Erythroblast (primary cell): ENCODE results near the gene HTR5A.

Experiments
- GATA1 ChIP-seq: IDR thresholded peaks from 2 replicates; pipeline ENCODE4 v1.6.1; 2011; ENCODE audit warnings: low read depth, mild to moderate bottlenecking, control low read depth, low read length, moderate library complexity
- POLR2A ChIP-seq: IDR thresholded peaks from 2 replicates; pipeline ENCODE4 v1.6.1; 2011; ENCODE audit warnings: mild to moderate bottlenecking, low read length

- TF ChIP-seq POLR2A: no peak
- no peak for TF ChIP-seq GATA1
Measured at GRCh38 chr7:155071121-155071651, 1.1 kb downstream of the HTR5A start.
